Osteoblast (primary cell): ENCODE measurements around the gene MAGT1. TPM values are rescaled to one million over a fixed set of nuclear protein-coding genes. Genes with fewer than 3 reads are reported as not detected.

ENCODE experiments used
- DNase-seq: peaks from one replicate; pipeline ENCODE4 v3.0.0; 2011; ENCODE audit warnings: low spot score, mixed read lengths; ENCODE audit not compliant: insufficient read length; ENCODE audit errors: missing footprints
- H2AFZ ChIP-seq: 2 replicates; pipeline ENCODE4 v1.6.0; 2011; ENCODE audit warnings: mild to moderate bottlenecking, low read length
- H3K27ac ChIP-seq: 2 replicates; pipeline ENCODE4 v1.5.1; 2011; ENCODE audit warnings: mild to moderate bottlenecking, low read depth, low read length, moderate library complexity
- H3K27me3 ChIP-seq: 2 replicates; pipeline ENCODE4 v1.6.0; 2012; ENCODE audit warnings: mild to moderate bottlenecking, control low read depth, inconsistent platforms, low read length, moderate library complexity; ENCODE audit not compliant: insufficient read depth
- H3K36me3 ChIP-seq: 2 replicates; pipeline ENCODE4 v1.5.1; 2011; ENCODE audit warnings: mild to moderate bottlenecking, low read length, control low read depth, moderate library complexity; ENCODE audit not compliant: insufficient read depth
- H3K4me1 ChIP-seq: 2 replicates; pipeline ENCODE4 v1.5.1; 2011; ENCODE audit warnings: mild to moderate bottlenecking, low read length, control low read depth, moderate library complexity; ENCODE audit not compliant: insufficient read depth
- H3K4me2 ChIP-seq: 2 replicates; pipeline ENCODE4 v1.6.0; 2011; ENCODE audit warnings: mild to moderate bottlenecking, low read length; ENCODE audit not compliant: insufficient read depth
- H3K4me3 ChIP-seq: fragments of 200-600 bp; sonication (generic); 3 replicates; pipeline ENCODE4 v1.5.1; 2012; ENCODE audit warnings: mild to moderate bottlenecking, low read length, inconsistent platforms; ENCODE audit not compliant: insufficient read depth
- H3K79me2 ChIP-seq: 2 replicates; pipeline ENCODE4 v1.6.0; 2012; ENCODE audit warnings: mild to moderate bottlenecking, low read length, control low read depth, inconsistent platforms; ENCODE audit not compliant: insufficient read depth
- H3K9me3 ChIP-seq: 2 replicates; pipeline ENCODE4 v1.5.1; 2011; ENCODE audit warnings: low read depth, low read length, control low read depth
- H4K20me1 ChIP-seq: 2 replicates; pipeline ENCODE4 v1.6.0; 2012; ENCODE audit warnings: mild to moderate bottlenecking, low read length, control low read depth; ENCODE audit not compliant: insufficient read depth
- total RNA-seq: library from RNA; depleted of rRNA; stranded (reverse); fragments of >200 nt; gene quantifications from 2 replicates; pipeline ENCODE4 v1.2.3, GENCODE V29; 2012
- TF ChIP-seq, protein P1 (sequence below): IDR thresholded peaks from 2 replicates; pipeline ENCODE4 v1.5.1; 2011; ENCODE audit warnings: mild to moderate bottlenecking, low read depth, low read length, moderate library complexity; ENCODE audit errors: extremely low read depth

Gene MAGT1
- total RNA-seq, 1 donor = 59.7 TPM

DNA sequence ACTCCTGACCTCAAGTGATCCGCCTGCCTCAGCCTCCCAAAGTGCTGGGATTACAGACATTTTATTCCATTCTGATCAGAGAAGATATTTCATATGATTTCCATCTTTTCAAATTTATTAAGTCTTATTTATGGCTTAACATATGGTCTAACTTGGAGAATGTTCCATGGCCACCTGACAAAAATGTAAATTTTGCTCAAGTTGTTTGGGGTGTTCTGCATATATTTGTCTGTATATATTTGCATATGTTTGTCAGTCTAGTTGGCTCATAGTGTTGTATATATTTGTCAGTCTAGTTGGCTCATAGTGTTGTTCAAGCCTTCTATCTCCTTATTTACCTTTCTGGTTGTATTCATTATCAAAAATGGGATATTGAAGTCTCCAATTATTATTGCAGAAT is 93.0 kb downstream of the MAGT1 start:
- TF ChIP-seq, protein P1, sequence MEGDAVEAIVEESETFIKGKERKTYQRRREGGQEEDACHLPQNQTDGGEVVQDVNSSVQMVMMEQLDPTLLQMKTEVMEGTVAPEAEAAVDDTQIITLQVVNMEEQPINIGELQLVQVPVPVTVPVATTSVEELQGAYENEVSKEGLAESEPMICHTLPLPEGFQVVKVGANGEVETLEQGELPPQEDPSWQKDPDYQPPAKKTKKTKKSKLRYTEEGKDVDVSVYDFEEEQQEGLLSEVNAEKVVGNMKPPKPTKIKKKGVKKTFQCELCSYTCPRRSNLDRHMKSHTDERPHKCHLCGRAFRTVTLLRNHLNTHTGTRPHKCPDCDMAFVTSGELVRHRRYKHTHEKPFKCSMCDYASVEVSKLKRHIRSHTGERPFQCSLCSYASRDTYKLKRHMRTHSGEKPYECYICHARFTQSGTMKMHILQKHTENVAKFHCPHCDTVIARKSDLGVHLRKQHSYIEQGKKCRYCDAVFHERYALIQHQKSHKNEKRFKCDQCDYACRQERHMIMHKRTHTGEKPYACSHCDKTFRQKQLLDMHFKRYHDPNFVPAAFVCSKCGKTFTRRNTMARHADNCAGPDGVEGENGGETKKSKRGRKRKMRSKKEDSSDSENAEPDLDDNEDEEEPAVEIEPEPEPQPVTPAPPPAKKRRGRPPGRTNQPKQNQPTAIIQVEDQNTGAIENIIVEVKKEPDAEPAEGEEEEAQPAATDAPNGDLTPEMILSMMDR = no peak
- no peak for DNase-seq
- H3K4me2 ChIP-seq = no peak overlapping the region
- no peaks in the 10 kb centered on the region for H3K27me3 ChIP-seq
- no peak overlapping the region for H3K4me3 ChIP-seq
- no peaks in the 10 kb centered on the region for H3K9me3 ChIP-seq
- no peaks in the 10 kb centered on the region for H4K20me1 ChIP-seq
- H2AFZ ChIP-seq = no peak overlapping the region
- no peaks in the 10 kb centered on the region for H3K4me1 ChIP-seq
- no peaks in the 10 kb centered on the region for H3K36me3 ChIP-seq
- no peak overlapping the region for H3K27ac ChIP-seq
- no peaks in the 10 kb centered on the region for H3K79me2 ChIP-seq

DNA sequence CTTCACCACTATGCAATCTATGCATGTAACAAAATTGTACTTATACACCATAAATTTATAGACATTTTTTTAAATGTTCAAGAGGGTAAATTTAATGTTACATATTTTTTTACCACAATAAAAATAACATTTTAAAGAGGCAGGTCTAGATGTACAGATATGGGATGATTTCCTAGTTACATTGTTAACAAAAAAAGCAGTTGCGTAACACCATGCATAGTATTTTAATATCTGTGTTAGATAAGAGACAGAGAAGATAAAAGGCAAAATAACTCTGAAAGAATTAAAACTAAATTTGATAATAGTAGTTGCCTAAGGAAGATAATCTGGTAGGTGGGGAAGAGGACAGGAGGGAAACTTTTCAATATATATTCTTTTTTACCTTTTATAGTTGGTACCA is 100.1 kb downstream of the MAGT1 start:
- TF ChIP-seq, protein P1 = no peak
- Histone ChIP-seq H4K20me1 (no peaks in the 10 kb centered on the region), H3K4me1 (no peaks in the 10 kb centered on the region), H3K4me2 (no peak overlapping the region), H3K9me3 (no peaks in the 10 kb centered on the region), H3K79me2 (no peaks in the 10 kb centered on the region), H3K36me3 (no peaks in the 10 kb centered on the region), H3K4me3 (no peak overlapping the region), H2AFZ (no peak overlapping the region), H3K27ac (no peak overlapping the region), H3K27me3 (no peaks in the 10 kb centered on the region)
- DNase-seq = no peak

DNA sequence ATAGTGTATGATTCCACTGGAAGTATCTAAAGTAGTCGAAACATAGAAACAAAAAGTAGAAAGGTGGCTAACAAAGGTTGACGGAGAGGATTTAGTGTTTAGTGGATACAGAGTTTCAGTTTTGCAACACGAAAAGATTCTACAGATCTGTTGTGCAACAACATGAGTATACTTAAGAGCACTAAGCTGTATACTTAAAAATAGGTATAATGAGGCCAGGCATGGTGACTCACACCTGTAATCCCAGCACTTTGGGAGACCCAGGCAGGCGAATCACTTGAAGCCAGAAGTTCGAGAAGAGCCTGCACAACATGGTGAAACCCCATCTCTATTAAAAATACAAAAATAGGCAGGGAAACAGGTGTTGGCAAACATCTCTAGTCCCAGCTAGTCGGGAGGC is 101.3 kb downstream of the MAGT1 start:
- no peaks in the 10 kb centered on the region for H4K20me1 ChIP-seq
- no peak overlapping the region for H2AFZ ChIP-seq
- no peaks in the 10 kb centered on the region for H3K27me3 ChIP-seq
- no peak overlapping the region for H3K27ac ChIP-seq
- H3K4me2 ChIP-seq = no peak overlapping the region
- TF ChIP-seq, protein P1 = no peak
- H3K79me2 ChIP-seq = no peaks in the 10 kb centered on the region
- no peaks in the 10 kb centered on the region for H3K9me3 ChIP-seq
- no peak for DNase-seq
- no peaks in the 10 kb centered on the region for H3K36me3 ChIP-seq
- no peak overlapping the region for H3K4me3 ChIP-seq
- H3K4me1 ChIP-seq = no peaks in the 10 kb centered on the region

DNA sequence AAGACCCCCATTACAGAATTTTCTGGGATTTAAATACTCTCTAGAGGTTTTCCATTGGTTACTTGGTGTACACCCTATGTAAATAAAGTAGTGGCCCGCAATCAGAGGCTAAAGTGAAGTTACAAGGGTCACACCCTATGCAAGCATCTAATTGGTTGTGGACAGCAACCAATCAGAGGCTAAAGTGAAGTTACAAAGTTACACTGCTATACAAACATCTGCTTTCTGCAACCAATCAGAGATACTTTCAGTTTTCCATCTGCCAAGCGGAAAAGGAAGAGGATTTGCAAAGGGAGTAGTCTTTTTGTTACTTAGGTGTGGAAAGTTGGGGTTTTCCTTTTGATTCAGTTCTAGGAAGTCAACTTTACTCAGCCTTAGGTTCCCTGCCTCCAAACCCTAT is 107.2 kb downstream of the MAGT1 start:
- Histone ChIP-seq H3K4me3 (no peak overlapping the region), H2AFZ (no peak overlapping the region), H3K27me3 (no peaks in the 10 kb centered on the region), H3K4me2 (peak overlapping the region; percentile 31), H3K79me2 (peaks cover 34% of the 10 kb centered on the region), H3K27ac (no peak overlapping the region), H3K4me1 (peaks cover 9% of the 10 kb centered on the region), H4K20me1 (peaks cover 4% of the 10 kb centered on the region), H3K9me3 (no peaks in the 10 kb centered on the region), H3K36me3 (no peaks in the 10 kb centered on the region)
- TF ChIP-seq, protein P1 = no peak
- DNase-seq = no peak
